Keratinocyte (primary cell): Measurements from ENCODE around the gene ST3GAL6.

Source experiments
- CTCF ChIP-seq, 3 experiments: IDR thresholded peaks in 1 of 3; conservative IDR thresholded peaks in 1 of 3; optimal IDR thresholded peaks in 1 of 3; 2 replicates in 2 of 3; 3 replicates in 1 of 3; pipeline versions ENCODE3 to v1.5.1; 2011; ENCODE audit warnings: low read length in 3 of 3, mild to moderate bottlenecking in 3 of 3, moderate library complexity in 2 of 3, control low read depth in 1 of 3, inconsistent platforms in 1 of 3; ENCODE audit not compliant: insufficient read depth in 2 of 3; ENCODE audit errors: extremely low read depth in 1 of 3
- EZH2 ChIP-seq: IDR thresholded peaks from one replicate; pipeline ENCODE4 v1.6.1; 2012; ENCODE audit warnings: inconsistent platforms, mild to moderate bottlenecking, low read length, moderate library complexity

GRCh38 chr3:98735296-98735695, 27.8 kb upstream of the ST3GAL6 start:
- no peak for TF ChIP-seq CTCF (optimal IDR thresholded peaks at IDR 0.05 in 1 of 3, IDR thresholded peaks at IDR 0.05 in 1 of 3, conservative IDR thresholded peaks at IDR 0.05 in 1 of 3; ENCODE audit: extremely low read depth in 1 of 3, insufficient read depth in 2 of 3, low read length in 3 of 3)
- no peak for TF ChIP-seq EZH2
